H1 (cell line): ENCODE measurements around the gene CAV3. TPM values are rescaled to one million over a fixed set of nuclear protein-coding genes. Genes with fewer than 3 reads are reported as not detected.
A peak's percentile ranks its signal among the peaks of the same experiment; 100 is the strongest.

ENCODE experiments used
- CTCF ChIA-PET: fragments of 300-600 bp; sonication (Branson Sonifier 250); formaldehyde crosslinking; loops from one replicate; lab custom pipeline; 2021; ENCODE audit not compliant: partially characterized antibody; lab: Charles Lee
- POLR2A ChIA-PET: fragments of 300-600 bp; sonication (Branson Sonifier 250); formaldehyde crosslinking; loops from one replicate; lab custom pipeline; 2021; ENCODE audit warnings: inconsistent platforms; ENCODE audit not compliant: partially characterized antibody; lab: Charles Lee
- DNase-seq, 2 experiments: peaks; one replicate each; pipeline versions ENCODE4 v3.0.0 to v3.0.0-alpha.2; 2010 to 2022; ENCODE audit warnings: low spot score in 2 of 2, low read depth in 1 of 2, mixed read lengths in 1 of 2
- FAIRE-seq: peaks from 2 replicates; lab custom pipeline; 2011; peaks lifted over from hg19 to GRCh38; lab: Jason Lieb, UNC
- H2AFZ ChIP-seq: 2 replicates; pipeline ENCODE4 v1.8.1; 2012; ENCODE audit warnings: low read length, inconsistent platforms
- H2AK5ac ChIP-seq: 2 replicates; pipeline ENCODE4 v1.6.1; 2013; ENCODE audit warnings: low read depth, low read length
- H2BK120ac ChIP-seq: replicated peaks from 2 replicates; pipeline ENCODE3; 2013; ENCODE audit warnings: low read depth, low read length, inconsistent platforms
- H2BK12ac ChIP-seq: 2 replicates; pipeline ENCODE4 v1.6.1; 2013; ENCODE audit warnings: low read depth, low read length
- H2BK15ac ChIP-seq: 2 replicates; pipeline ENCODE4 v1.6.1; 2013; ENCODE audit warnings: low read length
- H2BK20ac ChIP-seq: 2 replicates; pipeline ENCODE4 v1.6.1; 2013; ENCODE audit warnings: low read length
- H2BK5ac ChIP-seq: 2 replicates; pipeline ENCODE4 v1.6.1; 2013; ENCODE audit warnings: low read depth, low read length
- H3K14ac ChIP-seq: 2 replicates; pipeline ENCODE4 v1.6.1; 2013; ENCODE audit warnings: inconsistent platforms; ENCODE audit not compliant: insufficient read length
- H3K18ac ChIP-seq: 2 replicates; pipeline ENCODE4 v1.6.1; 2013; ENCODE audit warnings: low read length; ENCODE audit errors: extremely low read depth
- H3K23ac ChIP-seq: 2 replicates; pipeline ENCODE4 v1.6.1; 2013; ENCODE audit warnings: inconsistent platforms; ENCODE audit not compliant: insufficient read length
- H3K23me2 ChIP-seq: 2 replicates; pipeline ENCODE4 v1.6.1; 2013; ENCODE audit warnings: low read depth, low read length
- H3K27ac ChIP-seq: 2 replicates; pipeline ENCODE4 v1.6.1; 2011; ENCODE audit warnings: low read depth, low read length, inconsistent platforms
- H3K27me3 ChIP-seq, 4 experiments: replicated peaks in 1 of 4; 1 replicate in 1 of 4; 2 replicates in 3 of 4; pipeline versions ENCODE4 v1.6.1 to v1.8.1; 2011 to 2013; ENCODE audit warnings: low read length in 3 of 4, mild to moderate bottlenecking in 3 of 4, inconsistent platforms in 2 of 4, mixed read lengths in 2 of 4, moderate library complexity in 1 of 4; ENCODE audit not compliant: control insufficient read depth in 3 of 4, insufficient read depth in 3 of 4; ENCODE audit errors: extremely low read depth in 1 of 4
- H3K36me3 ChIP-seq, 4 experiments: 2 replicates each; pipeline versions ENCODE4 v1.6.1 to v1.8.1; 2011 to 2013; ENCODE audit warnings: mild to moderate bottlenecking in 4 of 4, low read length in 3 of 4, moderate library complexity in 2 of 4, control low read depth in 1 of 4, inconsistent platforms in 1 of 4; ENCODE audit not compliant: insufficient read depth in 4 of 4, control insufficient read depth in 2 of 4
- H3K4ac ChIP-seq: replicated peaks from 2 replicates; pipeline ENCODE3; 2013; ENCODE audit warnings: low read length, low read depth, mixed read lengths, inconsistent platforms; ENCODE audit not compliant: insufficient read length
- H3K4me1 ChIP-seq, 4 experiments: replicated peaks in 1 of 4; 1 replicate in 1 of 4; 2 replicates in 3 of 4; pipeline versions ENCODE4 v1.6.1 to v1.8.1; 2011 to 2013; ENCODE audit warnings: low read length in 3 of 4, inconsistent platforms in 2 of 4, mixed read lengths in 1 of 4; ENCODE audit not compliant: insufficient read depth in 4 of 4, control insufficient read depth in 3 of 4
- H3K4me2 ChIP-seq, 2 experiments: 2 replicates each; pipeline versions ENCODE4 v1.6.1 to v1.8.1; 2011 to 2013; ENCODE audit warnings: low read depth in 2 of 2, low read length in 2 of 2, control low read depth in 1 of 2, inconsistent platforms in 1 of 2, mild to moderate bottlenecking in 1 of 2; ENCODE audit not compliant: insufficient read depth in 1 of 2
- H3K4me3 ChIP-seq, 4 experiments: fragments of 200-600, 300-600 bp in 1 of 4; sonication (generic), shearing (Covaris generic), sonication (Bioruptor Twin) in 1 of 4; 2 replicates each; pipeline versions ENCODE4 v1.5.1 to v1.8.1; 2011 to 2016; ENCODE audit warnings: low read length in 4 of 4, low read depth in 3 of 4, control low read depth in 2 of 4, inconsistent platforms in 2 of 4, mild to moderate bottlenecking in 2 of 4, mixed read lengths in 1 of 4, moderate library complexity in 1 of 4; ENCODE audit not compliant: insufficient read depth in 2 of 4; ENCODE audit errors: extremely low read depth in 1 of 4
- H3K56ac ChIP-seq: replicated peaks from 2 replicates; pipeline ENCODE3; 2013; ENCODE audit warnings: low read depth, mild to moderate bottlenecking, mixed read lengths, low read length, inconsistent platforms; ENCODE audit not compliant: insufficient read length
- H3K79me1 ChIP-seq: 2 replicates; pipeline ENCODE4 v1.6.1; 2013; ENCODE audit warnings: low read depth, low read length, control low read depth
- H3K79me2 ChIP-seq, 2 experiments: 2 replicates each; pipeline versions ENCODE4 v1.6.1 to v1.8.1; 2012 to 2013; ENCODE audit warnings: low read length in 2 of 2, mild to moderate bottlenecking in 2 of 2, inconsistent platforms in 1 of 2; ENCODE audit not compliant: insufficient read depth in 2 of 2, control insufficient read depth in 1 of 2
- H3K9ac ChIP-seq, 4 experiments: replicated peaks in 1 of 4; 1 replicate in 1 of 4; 2 replicates in 3 of 4; pipeline versions ENCODE4 v1.6.1 to v1.8.1; 2011 to 2013; ENCODE audit warnings: low read depth in 3 of 4, low read length in 3 of 4, control low read depth in 2 of 4, mild to moderate bottlenecking in 2 of 4, moderate library complexity in 2 of 4, inconsistent platforms in 1 of 4; ENCODE audit errors: extremely low read depth in 1 of 4
- H3K9me3 ChIP-seq, 2 experiments: 2 replicates each; pipeline versions ENCODE4 v1.6.1 to v1.8.1; 2012 to 2013; ENCODE audit warnings: mild to moderate bottlenecking in 2 of 2, moderate library complexity in 2 of 2, control low read depth in 1 of 2, inconsistent platforms in 1 of 2, low read depth in 1 of 2, low read length in 1 of 2, mixed read lengths in 1 of 2; ENCODE audit not compliant: insufficient read depth in 2 of 2
- H4K20me1 ChIP-seq, 2 experiments: replicated peaks in 1 of 2; 2 replicates each; pipeline versions ENCODE3 to v1.8.1; 2011 to 2013; ENCODE audit warnings: inconsistent platforms in 2 of 2, low read length in 2 of 2, mild to moderate bottlenecking in 1 of 2; ENCODE audit not compliant: insufficient read depth in 2 of 2, control insufficient read depth in 1 of 2
- H4K5ac ChIP-seq: 2 replicates; pipeline ENCODE4 v1.6.1; 2013; ENCODE audit warnings: low read length, low read depth, mixed read lengths, inconsistent platforms; ENCODE audit not compliant: insufficient read length
- H4K8ac ChIP-seq: 2 replicates; pipeline ENCODE4 v1.8.0; 2013; ENCODE audit warnings: mild to moderate bottlenecking, moderate library complexity, low read length, inconsistent platforms; ENCODE audit not compliant: insufficient read depth; ENCODE audit errors: extremely low read depth
- H4K91ac ChIP-seq: replicated peaks from 2 replicates; pipeline ENCODE3; 2013; ENCODE audit warnings: low read length, mixed read lengths, inconsistent platforms; ENCODE audit not compliant: insufficient read length
- BRCA1 ChIP-seq: IDR thresholded peaks from 2 replicates; pipeline ENCODE4 v1.6.1; 2012; ENCODE audit warnings: low read depth, low read length, improper control_type of control experiment
- RAD21 ChIP-seq, 2 experiments: IDR thresholded peaks in 1 of 2; conservative IDR thresholded peaks in 1 of 2; 2 replicates each; pipeline ENCODE4 v1.6.1; 2011; ENCODE audit warnings: low read depth in 2 of 2, low read length in 2 of 2, improper control_type of control experiment in 1 of 2, inconsistent platforms in 1 of 2, mild to moderate bottlenecking in 1 of 2, moderate library complexity in 1 of 2
- TEAD4 ChIP-seq: IDR thresholded peaks from 2 replicates; pipeline ENCODE4 v1.6.1; 2012; ENCODE audit warnings: low read depth, low read length, inconsistent platforms, mixed read lengths
- YY1 ChIP-seq: IDR thresholded peaks from 2 replicates; pipeline ENCODE4 v1.6.1; 2011; ENCODE audit warnings: low read depth, mild to moderate bottlenecking, low read length
- WGBS, 2 experiments: shearing (Covaris generic) in 1 of 2; methylation state at CpG; one replicate each; pipeline versions ENCODE4 v1.1.6 to v1.1.7; 2013 to 2015; ENCODE audit warnings: low lambda C conversion rate in 2 of 2, mixed read lengths in 2 of 2, inconsistent platforms in 1 of 2, low coverage in 1 of 2, missing lambda C conversion rate in 1 of 2; ENCODE audit not compliant: insufficient replicate concordance in 2 of 2, insufficient coverage in 1 of 2, insufficient read length in 1 of 2; ENCODE audit errors: extremely low coverage in 1 of 2, missing lambda C conversion rate in 1 of 2; 5-methylcytosine and 5-hydroxymethylcytosine counted together
- polyA plus RNA-seq, 7 experiments: library from polyadenylated mRNA; depleted of rRNA in 3 of 7; stranded (reverse) in 5 of 7; unstranded in 2 of 7; fragments of >200 nt in 5 of 7; fragments of 200-250 nt in 2 of 7; gene quantifications; 1 replicate in 5 of 7; 2 replicates in 1 of 7; 4 replicates in 1 of 7; pipeline versions ENCODE4 v1.2.1 to v1.2.3, GENCODE V29; 2011 to 2013; ENCODE audit warnings: missing spikeins in 2 of 7, mixed read lengths in 2 of 7
- total RNA-seq: library from RNA; stranded (reverse); fragmentation: NEBNext Ultra II Directional; extraction: Animal tissue kit (Norgen Biotek cat#: 25700); gene quantifications from 2 replicates; pipeline ENCODE4 v1.2.1, GENCODE V29; 2021
- TF ChIP-seq, protein P1 (sequence below), 3 experiments: IDR thresholded peaks; 1 replicate in 2 of 3; 2 replicates in 1 of 3; pipeline versions ENCODE4 v1.5.1 to v1.6.1; 2011; ENCODE audit warnings: low read length in 3 of 3, mild to moderate bottlenecking in 3 of 3, inconsistent platforms in 2 of 3, low read depth in 1 of 3, moderate library complexity in 1 of 3; ENCODE audit not compliant: insufficient read depth in 1 of 3; ENCODE audit errors: control extremely low read depth in 1 of 3

The CAV3 gene
- total and polyA plus RNA-seq, 2 of the 8 experiments (the other 6 are each of a cell fraction or from before 2014, with no cell fraction given): not detected

DNA sequence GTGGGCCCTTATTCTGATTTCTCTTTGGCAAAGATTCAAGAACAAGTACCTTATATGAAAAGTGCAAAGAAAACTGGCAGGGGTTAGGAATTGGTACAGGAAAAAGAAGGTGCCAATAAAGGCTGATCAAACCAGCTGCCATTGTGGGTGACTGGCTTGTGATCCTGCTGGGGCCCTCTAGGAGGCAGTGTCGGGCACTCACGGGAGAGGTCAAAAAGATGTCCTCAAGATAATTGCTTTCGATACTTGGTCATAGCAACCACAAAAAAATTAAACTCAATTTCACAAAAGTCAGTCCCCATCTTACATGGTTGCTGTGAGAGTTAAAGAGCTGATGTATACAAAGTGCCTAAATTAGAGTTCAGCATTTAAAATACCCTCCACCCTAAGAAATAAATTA lies 31.0 kb upstream of the CAV3 start:
- H3K4ac ChIP-seq: no peak overlapping the region
- TF ChIP-seq, protein P1, sequence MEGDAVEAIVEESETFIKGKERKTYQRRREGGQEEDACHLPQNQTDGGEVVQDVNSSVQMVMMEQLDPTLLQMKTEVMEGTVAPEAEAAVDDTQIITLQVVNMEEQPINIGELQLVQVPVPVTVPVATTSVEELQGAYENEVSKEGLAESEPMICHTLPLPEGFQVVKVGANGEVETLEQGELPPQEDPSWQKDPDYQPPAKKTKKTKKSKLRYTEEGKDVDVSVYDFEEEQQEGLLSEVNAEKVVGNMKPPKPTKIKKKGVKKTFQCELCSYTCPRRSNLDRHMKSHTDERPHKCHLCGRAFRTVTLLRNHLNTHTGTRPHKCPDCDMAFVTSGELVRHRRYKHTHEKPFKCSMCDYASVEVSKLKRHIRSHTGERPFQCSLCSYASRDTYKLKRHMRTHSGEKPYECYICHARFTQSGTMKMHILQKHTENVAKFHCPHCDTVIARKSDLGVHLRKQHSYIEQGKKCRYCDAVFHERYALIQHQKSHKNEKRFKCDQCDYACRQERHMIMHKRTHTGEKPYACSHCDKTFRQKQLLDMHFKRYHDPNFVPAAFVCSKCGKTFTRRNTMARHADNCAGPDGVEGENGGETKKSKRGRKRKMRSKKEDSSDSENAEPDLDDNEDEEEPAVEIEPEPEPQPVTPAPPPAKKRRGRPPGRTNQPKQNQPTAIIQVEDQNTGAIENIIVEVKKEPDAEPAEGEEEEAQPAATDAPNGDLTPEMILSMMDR (IDR thresholded peaks at IDR 0.05; ENCODE audit: control extremely low read depth in 1 of 3, insufficient read depth in 1 of 3, low read depth in 1 of 3, low read length in 3 of 3): peak; percentile 63 to 87 (median 82)
- TF ChIP-seq YY1: peak; percentile 72
- no peak for TF ChIP-seq BRCA1
- TF ChIP-seq TEAD4: no peak
- peak; percentile 49 to 63 for TF ChIP-seq RAD21 (IDR thresholded peaks at IDR 0.05 in 1 of 2, conservative IDR thresholded peaks at IDR 0.05 in 1 of 2; ENCODE audit: low read depth in 2 of 2, low read length in 2 of 2)
- WGBS, 2 experiments: 44% methylated on average over 3 of the region's 3 CpGs; no CpG with 5 or more reads in 1 of the 2 experiments
- no peak overlapping the region for H4K91ac ChIP-seq
- no peak overlapping the region for H3K14ac ChIP-seq
- no peaks in the 10 kb centered on the region for H3K23me2 ChIP-seq
- H2BK5ac ChIP-seq: no peak overlapping the region
- H3K9ac ChIP-seq: no peak overlapping the region
- no peak overlapping the region for H3K4me2 ChIP-seq
- H2BK20ac ChIP-seq: no peak overlapping the region
- FAIRE-seq (peak; percentile 52), DNase-seq (peak in 1 of 2 experiments; percentile 79)
- H3K4me1 ChIP-seq: no peaks in the 10 kb centered on the region
- H3K27ac ChIP-seq: no peak overlapping the region
- H3K36me3 ChIP-seq: no peaks in the 10 kb centered on the region
- no peaks in the 10 kb centered on the region for H4K20me1 ChIP-seq
- H3K79me1 ChIP-seq: no peaks in the 10 kb centered on the region
- H2BK120ac ChIP-seq: no peak overlapping the region
- no peak overlapping the region for H4K5ac ChIP-seq
- no peak overlapping the region for H2AFZ ChIP-seq
- H2BK15ac ChIP-seq: no peak overlapping the region
- CTCF ChIA-PET: interaction anchor here (0.6 to 2.4 kb wide), 19 partner anchors 8 to 163 kb away, joined by 3 to 9 read pairs (median 4); partner anchors contain the start of gene OXTR
- H3K27me3 ChIP-seq: peaks cover 0 to 2% (median 0%) of the 10 kb centered on the region in 4 experiments; a peak in 5 of 7 replicates
- no peak overlapping the region for H3K18ac ChIP-seq
- POLR2A ChIA-PET: no interaction called here
- H3K23ac ChIP-seq: no peak overlapping the region
- no peak overlapping the region for H2BK12ac ChIP-seq
- no peak overlapping the region for H2AK5ac ChIP-seq
- no peaks in the 10 kb centered on the region for H3K79me2 ChIP-seq
- H3K4me3 ChIP-seq: no peak overlapping the region
- H3K9me3 ChIP-seq: peaks cover 0 to 6% of the 10 kb centered on the region in 2 experiments; a peak in 1 of 4 replicates
- no peak overlapping the region for H3K56ac ChIP-seq
- no peak overlapping the region for H4K8ac ChIP-seq
